ENCODE results near the gene RGCC. TPM values are rescaled to one million over a fixed set of nuclear protein-coding genes. Genes with fewer than 3 reads are reported as not detected.
A peak's percentile ranks its signal among the peaks of the same experiment; 100 is the strongest.

The RGCC gene
- total RNA-seq, 1 donor from 2014 or later: 17.1 TPM

GRCh38 chr13:41452462-41452861, 4.9 kb upstream of the RGCC start:
- DNase-seq (ENCODE audit: low spot score in 2 of 2) (no peak), FAIRE-seq (no peak)

- DNase-seq (ENCODE audit: low spot score in 2 of 2): no peak
- peak; percentile 96 for FAIRE-seq
These were observed 3.7 kb upstream of the RGCC start for GRCh38 chr13:41453620-41454019.

GRCh38 chr13:41454170-41454569, 3.2 kb upstream of the RGCC start:
- FAIRE-seq (no peak), DNase-seq (ENCODE audit: low spot score in 2 of 2) (no peak)

- DNase-seq (ENCODE audit: low spot score in 2 of 2): no peak
- FAIRE-seq: no peak
These were observed 1.5 kb upstream of the RGCC start for GRCh38 chr13:41455725-41456419.

- FAIRE-seq (no peak), DNase-seq (ENCODE audit: low spot score in 2 of 2) (peak in 1 of 2 donors; percentile 41)
These were observed 338 bp downstream of the RGCC start for GRCh38 chr13:41457589-41458186.

GRCh38 chr13:41458187-41458760, 924 bp downstream of the RGCC start:
- FAIRE-seq: no peak
- peak in 1 of 2 donors; percentile 53 for DNase-seq (ENCODE audit: low spot score in 2 of 2)

GRCh38 chr13:41458761-41459431, 1.5 kb downstream of the RGCC start:
- DNase-seq (ENCODE audit: low spot score in 2 of 2) (peak; percentile 37 to 55), FAIRE-seq (no peak)

GRCh38 chr13:41459432-41460073, 2.2 kb downstream of the RGCC start:
- DNase-seq (ENCODE audit: low spot score in 2 of 2) (no peak), FAIRE-seq (no peak)

- FAIRE-seq (no peak), DNase-seq (ENCODE audit: low spot score in 2 of 2) (no peak)
These were observed 2.7 kb downstream of the RGCC start for GRCh38 chr13:41460074-41460465.

GRCh38 chr13:41460930-41461329, 3.6 kb downstream of the RGCC start:
- no peak for DNase-seq (ENCODE audit: low spot score in 2 of 2)
- no peak for FAIRE-seq

GRCh38 chr13:41461527-41462139, 4.3 kb downstream of the RGCC start:
- DNase-seq (ENCODE audit: low spot score in 2 of 2): no peak
- FAIRE-seq: no peak

- DNase-seq (ENCODE audit: low spot score in 2 of 2): no peak
- no peak for FAIRE-seq
These were observed 5.1 kb downstream of the RGCC start for GRCh38 chr13:41462427-41462826.

- FAIRE-seq (no peak), DNase-seq (ENCODE audit: low spot score in 2 of 2) (no peak)
These were observed 6.7 kb downstream of the RGCC start for GRCh38 chr13:41463838-41464602.

GRCh38 chr13:41465241-41465847, 8.0 kb downstream of the RGCC start:
- DNase-seq (ENCODE audit: low spot score in 2 of 2) (no peak), FAIRE-seq (no peak)

- FAIRE-seq: no peak
- DNase-seq (ENCODE audit: low spot score in 2 of 2): no peak
These were observed 8.6 kb downstream of the RGCC start for GRCh38 chr13:41465898-41466320.

GRCh38 chr13:41467425-41467945, 10.1 kb downstream of the RGCC start:
- DNase-seq (ENCODE audit: low spot score in 2 of 2): no peak
- FAIRE-seq: no peak

GRCh38 chr13:41468631-41469030, 11.3 kb downstream of the RGCC start:
- FAIRE-seq (no peak), DNase-seq (ENCODE audit: low spot score in 2 of 2) (no peak)

GRCh38 chr13:41470196-41470595, 12.8 kb downstream of the RGCC start:
- FAIRE-seq (no peak), DNase-seq (ENCODE audit: low spot score in 2 of 2) (no peak)

- DNase-seq (ENCODE audit: low spot score in 2 of 2) (no peak), FAIRE-seq (no peak)
These were observed 14.4 kb downstream of the RGCC start for GRCh38 chr13:41471785-41472184.
